ENCODE results near the gene KLHDC8A. TPM values are rescaled to one million over a fixed set of nuclear protein-coding genes. Genes with fewer than 3 reads are reported as not detected.

Gene KLHDC8A
- total RNA-seq, 4 donors from 2014 or later, result not detected

GRCh38 chr1:205340676-205341075, 16.0 kb downstream of the KLHDC8A start:
- no peak for TF ChIP-seq CTCF (IDR thresholded peaks at IDR 0.05; ENCODE audit: low read depth)

GRCh38 chr1:205339717-205340116, 17.0 kb downstream of the KLHDC8A start:
- no peak for TF ChIP-seq CTCF (IDR thresholded peaks at IDR 0.05; ENCODE audit: low read depth)

- TF ChIP-seq CTCF (IDR thresholded peaks at IDR 0.05; ENCODE audit: low read depth), result no peak
These were observed 17.5 kb downstream of the KLHDC8A start for GRCh38 chr1:205339197-205339702.

- no peak for TF ChIP-seq CTCF (IDR thresholded peaks at IDR 0.05; ENCODE audit: low read depth)
These were observed 18.7 kb downstream of the KLHDC8A start for GRCh38 chr1:205338011-205338410.

- no peak for TF ChIP-seq CTCF (IDR thresholded peaks at IDR 0.05; ENCODE audit: low read depth)
These were observed 19.2 kb downstream of the KLHDC8A start for GRCh38 chr1:205337481-205337880.

GRCh38 chr1:205335692-205336091, 21.0 kb downstream of the KLHDC8A start:
- no peak for TF ChIP-seq CTCF (IDR thresholded peaks at IDR 0.05; ENCODE audit: low read depth)

GRCh38 chr1:205332015-205332791, 24.5 kb downstream of the KLHDC8A start:
- no peak for TF ChIP-seq CTCF (IDR thresholded peaks at IDR 0.05; ENCODE audit: low read depth)

Measured in subcutaneous adipose tissue (tissue), 4 donors.